Activated CD4-positive, alpha-beta T cell treated with anti-CD3 and anti-CD28 coated beads, Interleukin-2, amount 50 U/mL, for 48 hours (primary cell): ENCODE measurements around the gene DUOXA1.

Experiments
- DNase-seq, 2 experiments: peaks; one replicate each; pipeline ENCODE4 v3.0.0-alpha.2; 2020

DUOXA1 gene

GRCh38 chr15:45129651-45130129, at the start of gene DUOXA1, which contains the start of gene DUOX1:
Gene DUOXA1, minus strand, starts transcription at chr15:45129879. Its CDS starts 6,865 bp downstream, at chr15:45123014.
Gene DUOX1, plus strand, starts transcription at chr15:45129994. Its CDS starts 1,973 bp downstream, at chr15:45131967.
- DNase-seq, result peak; percentile 37

DNA sequence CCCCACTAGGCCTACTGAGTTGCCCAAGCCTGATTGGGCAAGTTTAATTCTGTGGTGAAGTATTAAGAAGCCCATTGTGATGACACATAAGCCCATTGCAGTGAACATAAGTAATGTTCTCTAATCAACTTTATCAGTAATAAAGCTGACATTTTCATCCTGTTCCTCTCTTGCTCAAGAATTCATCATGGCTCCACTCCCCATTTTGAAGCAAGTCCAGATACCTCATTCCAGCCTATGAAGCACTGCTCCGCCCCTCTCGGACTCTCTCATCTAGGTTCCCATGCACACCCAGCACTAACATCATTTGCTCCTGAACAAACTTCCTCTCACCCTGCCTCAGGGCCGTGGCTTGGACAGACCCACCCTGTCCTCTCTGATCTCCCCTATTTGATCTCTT, 47.6 kb upstream of the DUOXA1 start:
- DNase-seq, result no peak

DNA sequence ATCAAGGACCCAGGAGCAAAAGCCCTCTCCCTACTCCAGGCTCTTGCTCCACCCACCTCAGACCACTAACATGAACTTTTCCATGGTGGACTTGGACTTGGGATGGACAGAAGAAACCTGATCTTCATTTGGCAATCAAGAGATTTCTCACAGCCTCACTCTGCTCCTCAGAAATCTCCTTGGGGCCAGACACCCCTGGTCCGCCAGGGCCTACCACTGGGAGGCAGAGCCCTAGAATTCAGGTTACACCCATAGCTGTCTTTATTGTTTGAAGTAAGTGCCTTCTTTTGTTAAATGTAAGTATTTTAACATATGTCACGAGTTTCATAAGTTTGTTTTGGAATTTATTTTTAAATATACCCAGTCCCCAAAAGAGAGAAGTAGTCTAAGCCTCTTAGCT, 44.9 kb upstream of the DUOXA1 start:
- no peak for DNase-seq

GRCh38 chr15:45174069-45174468, 44.4 kb upstream of the DUOXA1 start:
- DNase-seq, result no peak

DNA sequence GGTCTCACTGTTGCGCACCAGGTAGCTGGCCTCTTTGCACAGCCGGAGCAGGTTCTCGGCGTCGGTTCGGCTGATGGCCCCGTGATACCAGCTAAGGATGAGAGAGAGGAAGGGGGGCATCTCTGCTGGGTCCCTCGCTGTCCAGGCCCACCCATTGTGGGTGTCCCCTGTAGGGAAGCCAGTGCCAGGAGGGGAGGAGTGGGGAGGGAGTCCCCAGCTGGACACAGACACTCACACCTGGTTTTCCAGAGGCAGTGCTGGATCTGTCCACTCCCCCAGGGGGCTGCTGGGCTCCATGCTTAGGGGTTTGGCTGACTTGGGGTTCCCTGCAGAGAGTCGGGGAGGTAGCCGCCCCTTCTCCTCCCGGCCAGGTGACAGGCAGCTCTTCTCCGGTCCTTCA, 42.2 kb upstream of the DUOXA1 start:
- DNase-seq, result no peak

- DNase-seq, result no peak
Observed at GRCh38 chr15:45169608-45170480, 40.2 kb upstream of the DUOXA1 start.

- no peak for DNase-seq
Observed at GRCh38 chr15:45168751-45169551, 39.3 kb upstream of the DUOXA1 start.

GRCh38 chr15:45168286-45168685, 38.6 kb upstream of the DUOXA1 start:
- DNase-seq, result no peak

GRCh38 chr15:45167631-45168205, 38.0 kb upstream of the DUOXA1 start:
- no peak for DNase-seq

- peak; percentile 87 to 91 for DNase-seq
Observed at GRCh38 chr15:45166834-45167630, 37.4 kb upstream of the DUOXA1 start.

DNA sequence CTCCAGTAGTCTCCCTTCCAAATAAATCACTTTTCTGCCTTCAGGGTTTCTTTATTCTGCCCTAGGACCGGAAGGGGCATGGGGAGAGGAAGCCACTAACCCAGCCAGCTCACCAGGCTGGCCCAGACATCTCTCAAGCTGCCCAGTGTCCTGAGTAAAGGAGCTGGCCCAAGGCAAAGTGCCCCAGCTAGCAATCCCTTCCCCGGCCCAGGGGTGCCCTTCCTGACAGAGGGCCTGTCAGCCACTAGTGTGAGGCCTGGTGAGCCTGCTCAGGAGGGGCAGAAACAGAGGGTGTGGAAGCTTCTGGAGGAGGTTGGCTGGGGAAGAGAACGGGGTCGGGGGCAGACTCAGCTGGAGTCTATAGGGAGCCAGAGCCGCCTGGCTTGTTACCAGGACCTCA, 35.9 kb upstream of the DUOXA1 start:
- no peak for DNase-seq

GRCh38 chr15:45164914-45165313, 35.2 kb upstream of the DUOXA1 start:
- DNase-seq, result no peak

- no peak for DNase-seq
Observed at GRCh38 chr15:45163508-45163856, 33.8 kb upstream of the DUOXA1 start.

GRCh38 chr15:45162771-45163507, 33.3 kb upstream of the DUOXA1 start:
- peak; percentile 65 to 73 for DNase-seq

- no peak for DNase-seq
Observed at GRCh38 chr15:45161666-45162065, 32.0 kb upstream of the DUOXA1 start.

DNA sequence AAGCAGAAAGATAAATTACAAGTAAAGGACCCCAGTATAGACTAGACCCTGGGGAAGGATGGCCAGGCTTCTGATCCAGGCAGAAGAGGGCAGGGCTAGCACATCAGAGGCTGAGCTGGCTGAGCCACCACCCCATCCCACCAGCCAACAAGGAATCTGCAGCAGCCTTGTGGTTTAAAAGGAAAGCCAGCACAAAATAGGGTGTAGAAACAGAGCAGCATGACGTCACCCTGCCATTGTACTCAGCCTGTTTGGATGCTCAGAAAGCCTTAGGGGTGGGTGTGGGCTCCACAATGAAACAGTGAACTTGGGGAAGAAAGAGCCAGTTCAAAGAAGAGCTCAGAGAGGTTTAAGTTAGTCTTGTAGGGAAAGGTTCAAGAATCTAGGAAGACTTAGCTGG, 28.3 kb upstream of the DUOXA1 start:
- no peak for DNase-seq

GRCh38 chr15:45156744-45157455, 27.2 kb upstream of the DUOXA1 start:
- no peak for DNase-seq

DNA sequence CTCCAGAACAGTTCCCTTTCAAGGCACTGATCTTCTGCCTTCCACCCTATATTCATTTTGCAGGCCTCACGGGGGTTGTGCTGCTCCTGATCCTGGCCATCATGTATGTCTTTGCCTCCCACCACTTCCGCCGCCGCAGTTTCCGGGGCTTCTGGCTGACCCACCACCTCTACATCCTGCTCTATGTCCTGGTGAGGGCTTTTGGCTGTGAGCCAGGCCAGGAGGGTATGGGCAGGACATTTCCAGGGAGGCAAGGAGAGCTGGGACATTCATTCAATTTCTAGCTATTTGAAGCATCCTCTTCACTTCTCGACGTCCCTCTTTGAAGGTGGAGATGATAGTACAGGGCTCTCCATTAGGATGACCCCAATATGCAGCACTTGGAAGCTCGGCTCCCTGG, 26.1 kb upstream of the DUOXA1 start:
- no peak for DNase-seq

- no peak for DNase-seq
Observed at GRCh38 chr15:45151998-45152828, 22.5 kb upstream of the DUOXA1 start.

DNA sequence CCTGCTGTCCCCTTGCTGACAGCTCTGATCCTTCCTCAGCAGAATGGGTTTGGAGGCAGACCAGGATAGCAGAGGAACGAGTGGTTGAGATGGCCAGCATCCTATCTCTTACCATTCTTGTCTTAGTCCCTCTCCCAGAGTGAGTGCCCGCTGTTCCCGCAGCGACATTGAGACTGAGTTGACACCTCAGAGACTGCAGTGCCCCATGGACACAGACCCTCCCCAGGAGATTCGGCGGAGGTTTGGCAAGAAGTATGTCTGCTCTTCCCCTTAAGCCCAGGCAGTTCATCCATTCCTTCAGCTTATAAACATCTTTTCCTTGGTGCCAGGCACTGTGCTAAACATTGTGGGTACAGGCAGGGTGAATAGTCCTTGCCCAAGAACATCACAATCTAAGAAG, 21.3 kb upstream of the DUOXA1 start:
- no peak for DNase-seq
